HepG2 (cell line): ENCODE data around the gene STK36. TPM values are rescaled to one million over a fixed set of nuclear protein-coding genes. Genes with fewer than 3 reads are reported as not detected.

Source experiments
- AFF4 ChIP-seq: sonication (generic); formaldehyde crosslinking; IDR thresholded peaks from 2 replicates; pipeline ENCODE4 v1.4.0; 2020; ENCODE audit warnings: missing genetic modification reagents
- HIC2 ChIP-seq: sonication (generic); formaldehyde crosslinking; IDR thresholded peaks from 2 replicates; pipeline ENCODE4 v1.9.0; 2022; ENCODE audit warnings: low read depth, missing genetic modification reagents
- IRF2 ChIP-seq: IDR thresholded peaks from 2 replicates; pipeline ENCODE4 v1.6.1; 2018; ENCODE audit warnings: missing genetic modification reagents, missing compliant biosample characterization
- KDM4B ChIP-seq: sonication (generic); formaldehyde crosslinking; IDR thresholded peaks from 2 replicates; pipeline ENCODE4 v1.4.0; 2020; ENCODE audit warnings: missing genetic modification reagents
- MAZ ChIP-seq, 2 experiments: sonication (generic) in 1 of 2; formaldehyde crosslinking in 1 of 2; IDR thresholded peaks; 2 replicates each; pipeline versions ENCODE4 v1.5.0 to v1.6.1; 2012 to 2020; ENCODE audit warnings: low read depth in 2 of 2, mild to moderate bottlenecking in 2 of 2, borderline replicate concordance in 1 of 2, improper control_type of control experiment in 1 of 2, low read length in 1 of 2, missing genetic modification reagents in 1 of 2, moderate library complexity in 1 of 2
- NONO ChIP-seq, 2 experiments: fragments of 450-650 bp in 1 of 2; sonication (generic) in 1 of 2; formaldehyde crosslinking in 1 of 2; IDR thresholded peaks in 1 of 2; conservative IDR thresholded peaks in 1 of 2; 2 replicates each; pipeline versions ENCODE4 v1.6.1 to v1.8.0; 2017 to 2022; ENCODE audit warnings: mild to moderate bottlenecking in 1 of 2, missing genetic modification reagents in 1 of 2, moderate library complexity in 1 of 2
- REST ChIP-seq, 2 experiments: IDR thresholded peaks; 2 replicates each; pipeline ENCODE4 v1.6.1; 2011 to 2012; ENCODE audit warnings: low read length in 2 of 2, borderline replicate concordance in 1 of 2, low read depth in 1 of 2, mild to moderate bottlenecking in 1 of 2, moderate library complexity in 1 of 2
- SETDB1 ChIP-seq: sonication (generic); formaldehyde crosslinking; IDR thresholded peaks from 2 replicates; pipeline ENCODE4 v1.5.1; 2020; ENCODE audit warnings: missing genetic modification reagents, mild to moderate bottlenecking, borderline replicate concordance
- SP2 ChIP-seq: sonication (generic); formaldehyde crosslinking; IDR thresholded peaks from 2 replicates; pipeline ENCODE4 v1.5.1; 2020; ENCODE audit warnings: mild to moderate bottlenecking, missing genetic modification reagents
- TSC22D2 ChIP-seq: sonication (generic); formaldehyde crosslinking; IDR thresholded peaks from 2 replicates; pipeline ENCODE4 v1.5.1; 2020; ENCODE audit warnings: missing genetic modification reagents, mild to moderate bottlenecking, borderline replicate concordance
- ZBTB38 ChIP-seq: sonication (generic); formaldehyde crosslinking; IDR thresholded peaks from 2 replicates; pipeline ENCODE4 v1.5.1; 2020; ENCODE audit warnings: mild to moderate bottlenecking, missing genetic modification reagents
- ZFAT ChIP-seq: sonication (generic); formaldehyde crosslinking; conservative IDR thresholded peaks from 2 replicates; pipeline ENCODE4 v1.8.1; 2023; ENCODE audit warnings: missing genetic modification reagents, inconsistent platforms
- ZMYM4 ChIP-seq: sonication (generic); formaldehyde crosslinking; IDR thresholded peaks from 2 replicates; pipeline ENCODE4 v1.8.1; 2023; ENCODE audit warnings: mild to moderate bottlenecking, missing genetic modification reagents
- ZNF121 ChIP-seq: sonication (generic); formaldehyde crosslinking; IDR thresholded peaks from 2 replicates; pipeline ENCODE4 v1.5.0; 2020; ENCODE audit warnings: mild to moderate bottlenecking, missing genetic modification reagents
- ZNF20 ChIP-seq: sonication (generic); formaldehyde crosslinking; IDR thresholded peaks from 2 replicates; pipeline ENCODE4 v1.4.0; 2020; ENCODE audit warnings: mild to moderate bottlenecking, moderate library complexity, missing genetic modification reagents
- ZNF333 ChIP-seq: sonication (generic); formaldehyde crosslinking; IDR thresholded peaks from 2 replicates; pipeline ENCODE4 v1.4.0; 2020; ENCODE audit warnings: mild to moderate bottlenecking, missing genetic modification reagents, borderline replicate concordance
- ZNF616 ChIP-seq: sonication (generic); formaldehyde crosslinking; IDR thresholded peaks from 2 replicates; pipeline ENCODE4 v1.5.0; 2020; ENCODE audit warnings: low read depth, mild to moderate bottlenecking, missing genetic modification reagents
- ZNF766 ChIP-seq: sonication (generic); formaldehyde crosslinking; IDR thresholded peaks from 2 replicates; pipeline ENCODE4 v1.5.0; 2020; ENCODE audit warnings: missing genetic modification reagents, borderline replicate concordance
- polyA plus RNA-seq, 8 experiments: library from polyadenylated mRNA; depleted of rRNA in 3 of 8; stranded (reverse) in 7 of 8; unstranded in 1 of 8; fragments of >200 nt; fragmentation: Illumina TruSeq in 4 of 8; extraction: Trizol in 4 of 8; gene quantifications; 2 replicates each; pipeline versions ENCODE4 v1.2.1 to v1.2.3, GENCODE V29; 2011 to 2016; ENCODE audit warnings: low read depth in 4 of 8, missing spikeins in 1 of 8, mixed read lengths in 1 of 8; ENCODE audit not compliant: insufficient read depth in 1 of 8
- total RNA-seq, 5 experiments: library from RNA; depleted of rRNA; stranded (reverse); fragments of >200 nt; fragmentation: Illumina TruSeq; extraction: Trizol; gene quantifications; 2 replicates each; pipeline ENCODE4 v1.2.3, GENCODE V29; 2016; ENCODE audit warnings: low read depth in 1 of 5

Gene STK36
- total and polyA plus RNA-seq, 2 of the 13 experiments (the other 11 are each of a cell fraction or from before 2014, with no cell fraction given) = 45.9 to 83.5 TPM

- TF ChIP-seq HIC2 (CRISPR knock-in tag) (no peak; the same call in 1 of the 2 replicates), ZNF20 (CRISPR knock-in tag) (no peak), ZNF121 (0 out of 2 replicates have a peak, but pooled peaks have one; percentile 7), ZFAT (CRISPR knock-in tag) (no peak), TSC22D2 (CRISPR knock-in tag) (0 out of 2 replicates have a peak, but pooled peaks have one; percentile 41), ZBTB38 (CRISPR knock-in tag) (no peak), ZNF333 (CRISPR knock-in tag) (no peak), ZNF766 (CRISPR knock-in tag) (peak; percentile 39; the same call in 1 of the 2 replicates), REST (IDR thresholded peaks at IDR 0.05; ENCODE audit: borderline replicate concordance in 1 of 2, low read depth in 1 of 2, low read length in 2 of 2) (no peak), ZNF616 (CRISPR knock-in tag) (0 out of 2 replicates have a peak, but pooled peaks have one; percentile 44), IRF2 (CRISPR knock-in tag) (peak; percentile 79), SETDB1 (CRISPR knock-in tag) (no peak), MAZ (IDR thresholded peaks at IDR 0.05; ENCODE audit: borderline replicate concordance, low read depth, low read length) (no peak; the same call in 1 of the 2 replicates), MAZ (CRISPR knock-in tag; IDR thresholded peaks at IDR 0.05; ENCODE audit: low read depth) (peak; percentile 84; the same call in 1 of the 2 replicates), SP2 (CRISPR knock-in tag) (peak; percentile 58), KDM4B (CRISPR knock-in tag) (no peak; the same call in 1 of the 2 replicates), AFF4 (CRISPR knock-in tag) (no peak), ZMYM4 (CRISPR knock-in tag) (peak; percentile 73; the same call in 1 of the 2 replicates), NONO (IDR thresholded peaks at IDR 0.05) (no peak), NONO (CRISPR knock-in tag; conservative IDR thresholded peaks at IDR 0.05) (peak; percentile 93)
These were observed at the start of gene STK36, which contains the start of gene RNF25 (continued) for GRCh38 chr2:218671654-218672566.
